ENCODE measurements around the gene RGL1. TPM values are rescaled to one million over a fixed set of nuclear protein-coding genes. Genes with fewer than 3 reads are reported as not detected.
A peak's percentile ranks its signal among the peaks of the same experiment; 100 is the strongest.

RGL1 gene
- total RNA-seq, 3 donors from 2014 or later: 6.2 to 29.8 (median 15.9) TPM

- no peaks in the 10 kb centered on the region for H3K4me1 ChIP-seq (ENCODE audit: low read depth)
- H3K4me3 ChIP-seq: no peak overlapping the region
- no peaks in the 10 kb centered on the region for H3K9me3 ChIP-seq
- DNase-seq (no peak), ATAC-seq (no peak)
- intact Hi-C loops (cut with DNase I, micrococcal nuclease): no loop called here
- H3K36me3 ChIP-seq (ENCODE audit: low read depth): no peaks in the 10 kb centered on the region
- no peak for TF ChIP-seq CTCF (IDR thresholded peaks at IDR 0.05)
Observed at GRCh38 chr1:183905508-183906113, 100.7 kb downstream of the RGL1 start.

GRCh38 chr1:183907070-183907469 lies 102.2 kb downstream of the RGL1 start:
- DNase-seq (no peak), ATAC-seq (no peak)
- intact Hi-C loops (cut with DNase I, micrococcal nuclease): no loop called here
- no peak overlapping the region for H3K4me3 ChIP-seq
- no peaks in the 10 kb centered on the region for H3K9me3 ChIP-seq
- H3K36me3 ChIP-seq (ENCODE audit: low read depth): no peaks in the 10 kb centered on the region
- TF ChIP-seq CTCF (IDR thresholded peaks at IDR 0.05): no peak
- no peaks in the 10 kb centered on the region for H3K4me1 ChIP-seq (ENCODE audit: low read depth)

GRCh38 chr1:183908079-183908478 lies 103.2 kb downstream of the RGL1 start:
- H3K4me1 ChIP-seq (ENCODE audit: low read depth): no peaks in the 10 kb centered on the region
- H3K4me3 ChIP-seq: no peak overlapping the region
- no peak for ATAC-seq
- no peaks in the 10 kb centered on the region for H3K9me3 ChIP-seq
- TF ChIP-seq CTCF (IDR thresholded peaks at IDR 0.05): no peak
- no peaks in the 10 kb centered on the region for H3K36me3 ChIP-seq (ENCODE audit: low read depth)
- no peak for DNase-seq
- intact Hi-C loops (cut with DNase I, micrococcal nuclease): no loop called here

- ATAC-seq (no peak), DNase-seq (no peak)
- H3K36me3 ChIP-seq (ENCODE audit: low read depth): no peaks in the 10 kb centered on the region
- H3K9me3 ChIP-seq: no peaks in the 10 kb centered on the region
- no peaks in the 10 kb centered on the region for H3K4me1 ChIP-seq (ENCODE audit: low read depth)
- intact Hi-C loops (cut with DNase I, micrococcal nuclease): no loop called here
- no peak overlapping the region for H3K4me3 ChIP-seq
- no peak for TF ChIP-seq CTCF (IDR thresholded peaks at IDR 0.05)
Observed at GRCh38 chr1:183909672-183910071, 104.8 kb downstream of the RGL1 start.

- DNase-seq (no peak), ATAC-seq (no peak)
- TF ChIP-seq CTCF (IDR thresholded peaks at IDR 0.05): no peak
- Histone ChIP-seq H3K4me1 (ENCODE audit: low read depth) (no peaks in the 10 kb centered on the region), H3K9me3 (no peaks in the 10 kb centered on the region), H3K36me3 (ENCODE audit: low read depth) (no peaks in the 10 kb centered on the region), H3K4me3 (no peak overlapping the region)
- intact Hi-C loops (cut with DNase I, micrococcal nuclease): no loop called here
Observed at GRCh38 chr1:183910845-183911244, 105.9 kb downstream of the RGL1 start.

GRCh38 chr1:183911285-183911684 lies 106.4 kb downstream of the RGL1 start:
- H3K9me3 ChIP-seq: no peaks in the 10 kb centered on the region
- ATAC-seq (peak; percentile 40), DNase-seq (peak in 1 of 3 donors; percentile 40)
- H3K4me1 ChIP-seq (ENCODE audit: low read depth): peaks cover 2% of the 10 kb centered on the region
- no peaks in the 10 kb centered on the region for H3K36me3 ChIP-seq (ENCODE audit: low read depth)
- TF ChIP-seq CTCF (IDR thresholded peaks at IDR 0.05): no peak
- intact Hi-C loops (cut with DNase I, micrococcal nuclease): no loop called here
- no peak overlapping the region for H3K4me3 ChIP-seq

Measured in mucosa of descending colon (tissue), 3 donors.